Caco-2 (cell line): ENCODE results near the gene SNX32. TPM values are rescaled to one million over a fixed set of nuclear protein-coding genes. Genes with fewer than 3 reads are reported as not detected.
A peak's percentile ranks its signal among the peaks of the same experiment; 100 is the strongest.

ENCODE experiments used
- BruUV-seq: library from RNA; stranded (reverse); fragments of 400-500 nt; replicated peaks from 2 replicates; lab custom pipeline; 2021; lab: Mats Ljungman, UMichigan
- CTCF ChIA-PET: fragments of 300-600 bp; sonication (Branson Sonifier 250); formaldehyde crosslinking; loops from one replicate; lab custom pipeline; 2022; ENCODE audit warnings: antibody characterized with exemption; lab: Charles Lee
- POLR2A ChIA-PET: fragments of 300-600 bp; sonication (Branson Sonifier 250); formaldehyde crosslinking; loops from one replicate; lab custom pipeline; 2022; ENCODE audit warnings: antibody characterized with exemption; lab: Charles Lee
- DNase-seq, 2 experiments: peaks; one replicate each; pipeline versions ENCODE4 v3.0.0 to v3.0.0-alpha.2; 2020 to 2022
- H3K27me3 ChIP-seq: replicated peaks from 2 replicates; pipeline ENCODE4 v1.6.0; 2011; ENCODE audit warnings: low read length; ENCODE audit not compliant: control insufficient read depth, insufficient read depth
- H3K36me3 ChIP-seq: 2 replicates; pipeline ENCODE4 v1.5.1; 2011; ENCODE audit warnings: low read length; ENCODE audit not compliant: control insufficient read depth, insufficient read depth
- H3K4me1 ChIP-seq: fragments of 250-450 bp; sonication (Bioruptor Pico); 2 replicates; pipeline ENCODE4 v1.5.1; 2020; ENCODE audit warnings: mild to moderate bottlenecking
- H3K4me3 ChIP-seq: 2 replicates; pipeline ENCODE4 v1.5.1; 2011; ENCODE audit warnings: low read depth, mild to moderate bottlenecking, control low read depth, low read length
- H3K9me3 ChIP-seq: fragments of 250-450 bp; sonication (Bioruptor Pico); 2 replicates; pipeline ENCODE4 v1.5.1; 2020; ENCODE audit warnings: mild to moderate bottlenecking, moderate library complexity
- H3K27ac Mint-ChIP-seq: one replicate; pipeline ENCODE4 v1.8.0; 2022; ENCODE audit warnings: mixed read lengths; ENCODE audit not compliant: unreplicated experiment
- H3K27me3 Mint-ChIP-seq: one replicate; pipeline ENCODE4 v1.8.0; 2022; ENCODE audit warnings: mixed read lengths; ENCODE audit not compliant: insufficient read depth, unreplicated experiment
- H3K36me3 Mint-ChIP-seq: one replicate; pipeline ENCODE4 v1.8.0; 2022; ENCODE audit warnings: mild to moderate bottlenecking, mixed read lengths; ENCODE audit not compliant: insufficient read depth, unreplicated experiment
- H3K4me1 Mint-ChIP-seq: one replicate; pipeline ENCODE4 v1.8.0; 2022; ENCODE audit warnings: low read depth, mixed read lengths; ENCODE audit not compliant: unreplicated experiment
- H3K4me3 Mint-ChIP-seq: one replicate; pipeline ENCODE4 v1.8.0; 2022; ENCODE audit warnings: mild to moderate bottlenecking, moderate library complexity, mixed read lengths; ENCODE audit not compliant: unreplicated experiment
- H3K9me3 Mint-ChIP-seq: one replicate; pipeline ENCODE4 v1.8.0; 2022; ENCODE audit warnings: mixed read lengths; ENCODE audit not compliant: unreplicated experiment
- CTCF ChIP-seq, 2 experiments: fragments of 200-600 bp in 1 of 2; IDR thresholded peaks; 1 replicate in 1 of 2; 2 replicates in 1 of 2; pipeline versions ENCODE4 v1.5.1 to v1.8.0; 2011 to 2022; ENCODE audit warnings: antibody characterized with exemption in 1 of 2, control low read depth in 1 of 2, inconsistent platforms in 1 of 2, low read depth in 1 of 2, low read length in 1 of 2, mild to moderate bottlenecking in 1 of 2, moderate library complexity in 1 of 2; ENCODE audit not compliant: insufficient read depth in 1 of 2, severe bottlenecking in 1 of 2, unreplicated experiment in 1 of 2
- intact Hi-C: fragments of 100-400 bp; cut with micrococcal nuclease; formaldehyde crosslinking; loops from one replicate; pipeline ENCODE4 v1.10.0; 2022; ENCODE audit not compliant: unreplicated experiment
- total RNA-seq: library from RNA; stranded (reverse); gene quantifications from 2 replicates; pipeline ENCODE4 v1.2.3, GENCODE V29; 2022

SNX32 gene
- total RNA-seq, 1 experiment from 2014 or later = not detected

GRCh38 chr11:65834202-65834601 is 439 bp downstream of the SNX32 start:
- ChIA-PET POLR2A (no interaction called here), CTCF (no interaction called here)
- intact Hi-C loops = no loop called here
- Histone ChIP-seq H3K27me3 (no peaks in the 10 kb centered on the region), H3K9me3 (0 out of 2 replicates have a peak, but pooled peaks cover 3% of the 10 kb centered on the region), H3K4me3 (no peak overlapping the region), H3K4me1 (no peaks in the 10 kb centered on the region), H3K36me3 (no peaks in the 10 kb centered on the region)
- H3K27me3 Mint-ChIP-seq = peaks cover 3% of the 10 kb centered on the region
- H3K27ac Mint-ChIP-seq = no peak overlapping the region
- H3K4me1 Mint-ChIP-seq = no peaks in the 10 kb centered on the region
- no peaks in the 10 kb centered on the region for H3K9me3 Mint-ChIP-seq
- no peak for TF ChIP-seq CTCF (IDR thresholded peaks at IDR 0.05; ENCODE audit: insufficient read depth in 1 of 2, low read depth in 1 of 2, low read length in 1 of 2, severe bottlenecking in 1 of 2, unreplicated experiment in 1 of 2)
- no peak for DNase-seq
- H3K4me3 Mint-ChIP-seq = no peak overlapping the region
- BruUV-seq = no TSS peak
- no peaks in the 10 kb centered on the region for H3K36me3 Mint-ChIP-seq

GRCh38 chr11:65842144-65842543 is 8.4 kb downstream of the SNX32 start:
- H3K9me3 ChIP-seq = 0 out of 2 replicates have a peak, but pooled peaks cover 3% of the 10 kb centered on the region
- CTCF ChIA-PET = no interaction called here
- no peak for TF ChIP-seq CTCF (IDR thresholded peaks at IDR 0.05; ENCODE audit: insufficient read depth in 1 of 2, low read depth in 1 of 2, low read length in 1 of 2, severe bottlenecking in 1 of 2, unreplicated experiment in 1 of 2)
- peaks cover 13% of the 10 kb centered on the region for H3K4me1 Mint-ChIP-seq
- peaks cover 19% of the 10 kb centered on the region for H3K4me1 ChIP-seq
- H3K27me3 Mint-ChIP-seq = no peaks in the 10 kb centered on the region
- H3K36me3 ChIP-seq = no peaks in the 10 kb centered on the region
- H3K36me3 Mint-ChIP-seq = peaks cover 15% of the 10 kb centered on the region
- intact Hi-C loops = no loop called here
- H3K4me3 ChIP-seq = no peak overlapping the region
- POLR2A ChIA-PET = no interaction called here
- no TSS peak for BruUV-seq
- H3K9me3 Mint-ChIP-seq = no peaks in the 10 kb centered on the region
- H3K27me3 ChIP-seq = no peaks in the 10 kb centered on the region
- no peak overlapping the region for H3K27ac Mint-ChIP-seq
- H3K4me3 Mint-ChIP-seq = no peak overlapping the region
- DNase-seq = no peak

DNA sequence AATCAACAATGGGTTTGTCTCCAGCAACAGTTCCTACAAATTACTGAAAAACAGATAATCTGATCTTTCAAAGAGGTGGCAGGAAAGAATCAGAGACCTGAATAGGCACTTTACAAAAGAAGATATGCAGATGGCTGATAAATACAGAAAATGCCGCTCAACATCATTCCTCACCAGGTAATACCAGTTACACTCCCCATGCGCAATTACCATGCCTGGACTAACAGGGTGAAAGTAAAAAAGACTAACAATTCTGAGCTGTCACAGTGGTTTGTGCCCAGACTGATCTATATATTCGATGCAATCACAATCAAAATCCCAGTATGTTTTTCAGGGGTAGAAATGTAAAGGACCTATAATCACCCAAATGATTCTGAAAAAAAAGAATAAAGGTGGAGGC is 10.0 kb downstream of the SNX32 start:
- peak in 1 of 2 experiments; percentile 55 for DNase-seq
- H3K36me3 Mint-ChIP-seq = peaks cover 15% of the 10 kb centered on the region
- no peaks in the 10 kb centered on the region for H3K9me3 Mint-ChIP-seq
- H3K4me1 Mint-ChIP-seq = peaks cover 13% of the 10 kb centered on the region
- Histone ChIP-seq H3K9me3 (no peaks in the 10 kb centered on the region), H3K27me3 (no peaks in the 10 kb centered on the region), H3K4me1 (peaks cover 19% of the 10 kb centered on the region), H3K4me3 (no peak overlapping the region), H3K36me3 (no peaks in the 10 kb centered on the region)
- H3K4me3 Mint-ChIP-seq = no peak overlapping the region
- intact Hi-C loops = no loop called here
- BruUV-seq = no TSS peak
- no peaks in the 10 kb centered on the region for H3K27me3 Mint-ChIP-seq
- ChIA-PET POLR2A (interaction anchor here (0.9 to 1.3 kb wide), 3 partner anchors 13 to 16 kb away, joined by 3 to 7 read pairs (median 6); partner anchors contain the start of gene MUS81), CTCF (interaction anchor here (0.5 to 2.3 kb wide), 7 partner anchors 12 to 568 kb away, joined by 3 to 19 read pairs (median 5); partner anchors contain the start of genes FIBP and MUS81)
- no peak for TF ChIP-seq CTCF (IDR thresholded peaks at IDR 0.05; ENCODE audit: insufficient read depth in 1 of 2, low read depth in 1 of 2, low read length in 1 of 2, severe bottlenecking in 1 of 2, unreplicated experiment in 1 of 2)
- no peak overlapping the region for H3K27ac Mint-ChIP-seq
